ENCODE data around the gene ST6GAL1.
"Not testable (repeated sequence)": the region's sequence is repeated elsewhere in the genome, so short reads cannot be mapped to it uniquely, and the experiment has no call there.

Gene ST6GAL1

DNA sequence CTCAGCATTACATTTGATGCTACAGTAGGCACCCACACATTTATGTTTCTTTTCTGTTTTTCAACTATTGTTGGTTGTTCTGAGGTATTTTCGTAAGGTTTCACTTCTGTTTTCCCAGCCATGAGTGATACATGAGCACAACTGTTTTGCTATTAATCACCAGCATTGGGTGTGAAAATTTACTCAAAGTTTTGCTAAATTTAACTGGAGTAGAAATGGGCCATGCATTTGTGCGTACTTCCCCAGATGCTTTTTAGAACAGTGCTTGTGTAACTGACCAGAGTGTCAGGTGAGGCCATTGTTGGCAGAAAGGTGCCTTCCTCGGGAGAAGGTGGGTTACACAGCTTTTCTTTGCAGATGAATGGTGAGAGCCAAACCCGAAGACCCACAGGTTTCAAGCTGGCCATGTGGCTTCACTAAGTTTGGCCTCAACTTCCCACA lies 70.4 kb downstream of the ST6GAL1 start:
- Histone ChIP-seq H3K27me3 (ENCODE audit: insufficient read depth, low read depth, severe bottlenecking) (no peaks in the 10 kb centered on the region), H3K27ac (no peak overlapping the region), H3K4me3 (ENCODE audit: low read depth, low read length) (no peak overlapping the region), H3K9me3 (ENCODE audit: severe bottlenecking) (no peaks in the 10 kb centered on the region), H3K36me3 (no peaks in the 10 kb centered on the region)
- no peak for DNase-seq
- no peak for TF ChIP-seq CTCF (IDR thresholded peaks at IDR 0.05; ENCODE audit: low read depth, low read length)

DNA sequence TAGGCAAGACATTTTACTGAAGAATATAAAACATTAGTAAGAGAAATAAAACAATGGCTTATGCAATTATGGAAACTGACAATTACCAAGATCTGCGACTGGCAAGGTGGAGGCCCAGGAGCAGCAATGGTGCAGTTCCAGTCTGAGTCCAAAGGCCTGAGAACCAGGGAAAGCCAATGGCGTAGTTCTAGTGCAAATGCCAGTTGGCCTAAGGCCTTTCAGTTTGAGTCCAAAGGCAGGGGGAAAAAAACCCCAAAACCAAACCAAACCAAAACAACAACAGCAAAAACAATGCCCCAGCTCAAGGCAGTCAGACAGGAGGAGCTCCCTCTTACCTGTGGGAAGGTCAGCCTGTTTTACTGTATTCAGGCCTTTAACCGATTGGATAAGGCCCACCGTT lies 72.6 kb downstream of the ST6GAL1 start:
- DNase-seq = no peak
- no peak overlapping the region for H3K27ac ChIP-seq
- no peaks in the 10 kb centered on the region; the same call in 1 of the 2 replicates for H3K36me3 ChIP-seq
- no peaks in the 10 kb centered on the region for H3K27me3 ChIP-seq (ENCODE audit: insufficient read depth, low read depth, severe bottlenecking)
- no peak for TF ChIP-seq CTCF (IDR thresholded peaks at IDR 0.05; ENCODE audit: low read depth, low read length)
- no peak overlapping the region for H3K4me3 ChIP-seq (ENCODE audit: low read depth, low read length)
- no peaks in the 10 kb centered on the region for H3K9me3 ChIP-seq (ENCODE audit: severe bottlenecking)

GRCh38 chr3:187005827-187006481 lies 75.6 kb downstream of the ST6GAL1 start:
- Histone ChIP-seq H3K36me3 (no peaks in the 10 kb centered on the region; the same call in 1 of the 2 replicates), H3K27ac (no peak overlapping the region), H3K9me3 (ENCODE audit: severe bottlenecking) (no peaks in the 10 kb centered on the region), H3K4me3 (ENCODE audit: low read depth, low read length) (no peak overlapping the region), H3K27me3 (ENCODE audit: insufficient read depth, low read depth, severe bottlenecking) (no peaks in the 10 kb centered on the region)
- no peak for DNase-seq
- TF ChIP-seq CTCF (IDR thresholded peaks at IDR 0.05; ENCODE audit: low read depth, low read length) = no peak

DNA sequence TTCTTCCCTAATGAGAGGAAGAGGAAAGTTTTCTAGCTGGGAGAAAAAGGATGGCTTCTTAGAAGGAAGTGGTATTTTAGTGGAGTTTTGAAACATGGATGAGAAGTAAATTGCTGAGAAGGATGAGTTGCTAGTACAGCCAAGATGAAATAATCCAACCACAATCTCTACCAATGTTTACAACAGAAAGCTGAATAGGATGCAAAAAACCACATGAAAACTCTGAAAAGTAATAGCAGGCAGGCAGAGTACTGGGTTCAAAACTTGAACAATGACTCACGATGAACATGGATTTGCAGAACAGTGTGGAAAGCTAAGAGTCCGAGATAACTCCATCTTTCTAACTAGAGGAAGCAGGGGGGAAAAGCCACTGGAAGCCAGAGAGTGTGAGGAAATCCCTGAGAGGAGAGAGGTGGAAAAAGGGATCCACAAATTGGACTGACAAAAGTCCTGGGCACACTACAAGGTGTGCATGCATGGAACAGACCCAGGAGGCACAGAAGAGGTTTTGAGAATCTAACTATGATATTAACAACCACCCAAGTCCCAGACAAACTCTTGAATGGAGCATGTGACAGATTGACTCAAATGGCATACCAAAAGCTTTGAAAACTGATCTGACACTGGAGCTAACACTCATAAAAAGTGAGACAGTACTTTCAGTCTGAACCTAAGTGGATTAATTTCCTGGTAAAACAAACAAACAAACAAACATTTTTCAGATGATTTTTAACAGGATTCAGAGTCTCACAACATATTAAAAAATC lies 76.7 kb downstream of the ST6GAL1 start:
- H3K27ac ChIP-seq = no peak overlapping the region
- H3K9me3 ChIP-seq (ENCODE audit: severe bottlenecking) = no peaks in the 10 kb centered on the region
- TF ChIP-seq CTCF (IDR thresholded peaks at IDR 0.05; ENCODE audit: low read depth, low read length) = no peak
- H3K36me3 ChIP-seq = no peaks in the 10 kb centered on the region; the same call in 1 of the 2 replicates
- no peak overlapping the region for H3K4me3 ChIP-seq (ENCODE audit: low read depth, low read length)
- no peaks in the 10 kb centered on the region for H3K27me3 ChIP-seq (ENCODE audit: insufficient read depth, low read depth, severe bottlenecking)
- DNase-seq = no peak

GRCh38 chr3:187010382-187010781 lies 80.1 kb downstream of the ST6GAL1 start:
- not testable (repeated sequence) for H3K9me3 ChIP-seq (ENCODE audit: severe bottlenecking); H3K36me3 ChIP-seq; H3K27ac ChIP-seq; H3K4me3 ChIP-seq (ENCODE audit: low read depth, low read length); H3K27me3 ChIP-seq (ENCODE audit: insufficient read depth, low read depth, severe bottlenecking); DNase-seq

DNA sequence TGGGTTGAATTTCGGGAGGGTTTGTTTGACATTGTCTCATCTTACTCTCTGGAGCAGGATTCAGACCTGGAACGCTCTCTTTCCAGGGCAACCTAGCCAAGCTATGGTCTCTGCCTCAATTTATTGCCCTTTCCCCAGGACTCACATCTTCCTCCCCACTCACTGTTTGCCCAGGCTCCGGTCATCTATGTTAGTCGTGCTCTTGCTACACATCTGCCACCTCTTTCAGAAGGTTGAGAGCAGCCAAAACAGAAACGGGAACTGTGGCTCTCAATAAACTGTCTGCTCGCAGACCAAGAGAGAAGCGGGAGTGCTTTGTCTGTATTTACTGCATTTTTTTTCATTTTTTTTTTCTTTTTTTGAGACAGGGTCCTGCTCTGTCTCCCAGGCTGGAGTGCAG lies 81.6 kb downstream of the ST6GAL1 start:
- Histone ChIP-seq H3K36me3 (no peaks in the 10 kb centered on the region), H3K4me3 (ENCODE audit: low read depth, low read length) (no peak overlapping the region), H3K27ac (no peak overlapping the region), H3K9me3 (ENCODE audit: severe bottlenecking) (no peaks in the 10 kb centered on the region), H3K27me3 (ENCODE audit: insufficient read depth, low read depth, severe bottlenecking) (no peaks in the 10 kb centered on the region)
- no peak for TF ChIP-seq CTCF (IDR thresholded peaks at IDR 0.05; ENCODE audit: low read depth, low read length)
- no peak for DNase-seq

All from WERI-Rb-1 (cell line).